GM12801 (cell line): ENCODE results near the gene OR52B6.

Source experiments
- TF ChIP-seq, protein P1 (sequence below): IDR thresholded peaks from one replicate; pipeline ENCODE4 v1.5.1; 2011; ENCODE audit warnings: control low read depth; ENCODE audit not compliant: insufficient read length; ENCODE audit errors: extremely low read depth

The OR52B6 gene

GRCh38 chr11:5575152-5575551 lies 5.5 kb upstream of the OR52B6 start:
- TF ChIP-seq, protein P1, sequence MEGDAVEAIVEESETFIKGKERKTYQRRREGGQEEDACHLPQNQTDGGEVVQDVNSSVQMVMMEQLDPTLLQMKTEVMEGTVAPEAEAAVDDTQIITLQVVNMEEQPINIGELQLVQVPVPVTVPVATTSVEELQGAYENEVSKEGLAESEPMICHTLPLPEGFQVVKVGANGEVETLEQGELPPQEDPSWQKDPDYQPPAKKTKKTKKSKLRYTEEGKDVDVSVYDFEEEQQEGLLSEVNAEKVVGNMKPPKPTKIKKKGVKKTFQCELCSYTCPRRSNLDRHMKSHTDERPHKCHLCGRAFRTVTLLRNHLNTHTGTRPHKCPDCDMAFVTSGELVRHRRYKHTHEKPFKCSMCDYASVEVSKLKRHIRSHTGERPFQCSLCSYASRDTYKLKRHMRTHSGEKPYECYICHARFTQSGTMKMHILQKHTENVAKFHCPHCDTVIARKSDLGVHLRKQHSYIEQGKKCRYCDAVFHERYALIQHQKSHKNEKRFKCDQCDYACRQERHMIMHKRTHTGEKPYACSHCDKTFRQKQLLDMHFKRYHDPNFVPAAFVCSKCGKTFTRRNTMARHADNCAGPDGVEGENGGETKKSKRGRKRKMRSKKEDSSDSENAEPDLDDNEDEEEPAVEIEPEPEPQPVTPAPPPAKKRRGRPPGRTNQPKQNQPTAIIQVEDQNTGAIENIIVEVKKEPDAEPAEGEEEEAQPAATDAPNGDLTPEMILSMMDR, result no peak

- TF ChIP-seq, protein P1, result no peak
Measured at GRCh38 chr11:5577101-5577500, 3.6 kb upstream of the OR52B6 start.

GRCh38 chr11:5581014-5581413 lies 337 bp downstream of the OR52B6 start:
- TF ChIP-seq, protein P1, result no peak

- TF ChIP-seq, protein P1, result no peak
Measured at GRCh38 chr11:5591613-5592012, 10.9 kb downstream of the OR52B6 start.

DNA sequence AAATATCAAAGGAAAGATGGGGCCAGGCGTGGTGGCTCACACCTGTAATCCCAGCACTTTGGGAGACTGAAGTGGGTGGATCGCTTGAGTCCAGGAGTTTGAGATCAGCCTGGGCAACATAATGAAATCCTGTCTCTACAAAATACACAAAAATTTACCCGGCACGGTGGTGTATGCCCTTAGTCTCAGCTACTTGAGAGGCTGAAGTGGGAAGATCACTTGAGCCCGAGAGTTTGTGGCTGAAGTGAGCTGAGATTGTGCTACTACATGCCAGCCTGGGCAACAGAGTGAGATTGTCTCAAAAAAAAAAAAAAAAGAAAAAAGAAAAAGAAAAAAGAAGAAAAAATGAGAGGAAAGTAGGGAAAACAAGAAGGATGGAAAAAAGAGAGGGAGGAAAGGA lies 11.9 kb downstream of the OR52B6 start:
- TF ChIP-seq, protein P1, result no peak

DNA sequence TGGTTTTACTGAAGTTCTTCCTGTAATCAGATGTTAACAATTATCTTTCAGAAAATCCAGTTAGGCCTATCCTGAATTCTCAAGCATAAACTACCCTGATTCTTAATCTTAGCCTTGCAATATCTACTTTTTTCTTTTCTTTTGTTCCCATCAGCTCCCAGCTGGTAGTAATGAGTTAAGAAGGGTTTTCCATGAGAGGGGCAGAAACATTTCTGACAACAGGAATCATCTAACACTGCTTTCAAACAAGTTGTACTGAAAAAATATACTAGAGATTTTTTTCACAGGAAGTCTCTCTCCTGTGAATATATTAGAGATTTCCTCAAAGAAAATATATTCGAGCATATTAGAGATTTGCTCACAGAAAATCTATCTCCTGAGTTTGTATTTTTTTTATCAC lies 12.5 kb downstream of the OR52B6 start:
- TF ChIP-seq, protein P1, result no peak

- TF ChIP-seq, protein P1, result no peak
Measured at GRCh38 chr11:5596607-5597201, 16.0 kb downstream of the OR52B6 start, which contains the start of gene TRIM6. Gene TRIM6, plus strand, starts transcription at chr11:5596637. Its CDS starts 261 bp downstream, at chr11:5596898.

- TF ChIP-seq, protein P1, result no peak
Measured at GRCh38 chr11:5597953-5598352, 17.3 kb downstream of the OR52B6 start.
